IMR-90 (cell line): ENCODE data around the gene TMEM121B. TPM values are rescaled to one million over a fixed set of nuclear protein-coding genes. Genes with fewer than 3 reads are reported as not detected.

Experiments
- ATAC-seq: fragments of 200-7000 bp; cut with Tn5 transposase; 2 replicates; pipeline ENCODE4 v1.9.1; 2020; ENCODE audit warnings: low read depth, mild to moderate bottlenecking, moderate library complexity
- BruUV-seq: library from RNA; stranded (reverse); fragments of 400-500 nt; replicated peaks from 2 replicates; lab custom pipeline; 2021; lab: Mats Ljungman, UMichigan
- CTCF ChIA-PET: fragments of 300-600 bp; formaldehyde crosslinking; extraction: SDS; loops from one replicate; lab custom pipeline; 2021; ENCODE audit warnings: antibody characterized with exemption; lab: Yijun Ruan, JAX
- POLR2A ChIA-PET: fragments of 300-600 bp; sonication (Branson Sonifier 250); formaldehyde crosslinking; loops from one replicate; lab custom pipeline; 2022; ENCODE audit warnings: antibody characterized with exemption; ENCODE audit not compliant: unreplicated experiment; lab: Charles Lee
- DNase-seq: peaks from one replicate; pipeline ENCODE4 v3.0.0; 2013
- H2AFZ ChIP-seq: replicated peaks from 2 replicates; pipeline ENCODE3; 2013; ENCODE audit warnings: low read length, mild to moderate bottlenecking; ENCODE audit not compliant: poor library complexity
- H2AK5ac ChIP-seq: 2 replicates; pipeline ENCODE4 v1.6.1; 2013; ENCODE audit warnings: low read depth, low read length, inconsistent platforms
- H2AK9ac ChIP-seq: replicated peaks from 2 replicates; pipeline ENCODE3; 2013; ENCODE audit warnings: mild to moderate bottlenecking, low read depth, low read length, moderate library complexity; ENCODE audit not compliant: poor library complexity
- H2BK120ac ChIP-seq: 2 replicates; pipeline ENCODE4 v1.6.1; 2013; ENCODE audit warnings: low read depth, low read length, inconsistent platforms
- H2BK15ac ChIP-seq: 3 replicates; pipeline ENCODE4 v1.6.1; 2013; ENCODE audit warnings: low read depth, low read length, inconsistent platforms
- H2BK20ac ChIP-seq: 2 replicates; pipeline ENCODE4 v1.6.1; 2013; ENCODE audit warnings: low read depth, mild to moderate bottlenecking, inconsistent platforms, low read length, moderate library complexity
- H2BK5ac ChIP-seq: 2 replicates; pipeline ENCODE4 v1.6.1; 2013; ENCODE audit warnings: mild to moderate bottlenecking, low read depth, low read length, inconsistent platforms; ENCODE audit not compliant: poor library complexity, severe bottlenecking
- H3K14ac ChIP-seq: replicated peaks from 2 replicates; pipeline ENCODE4 v1.6.1; 2013; ENCODE audit warnings: low read depth, low read length, inconsistent platforms
- H3K18ac ChIP-seq: 2 replicates; pipeline ENCODE4 v1.6.1; 2013; ENCODE audit warnings: low read depth, low read length, control low read depth
- H3K23ac ChIP-seq: 2 replicates; pipeline ENCODE4 v1.6.1; 2013; ENCODE audit warnings: low read depth, low read length, inconsistent platforms
- H3K27ac ChIP-seq: 2 replicates; pipeline ENCODE4 v1.5.1; 2013; ENCODE audit warnings: mild to moderate bottlenecking, control low read depth, low read length; ENCODE audit not compliant: insufficient read depth
- H3K27me3 ChIP-seq: 2 replicates; pipeline ENCODE4 v1.6.1; 2013; ENCODE audit warnings: low read length; ENCODE audit not compliant: control insufficient read depth, insufficient read depth
- H3K36me3 ChIP-seq: 2 replicates; pipeline ENCODE4 v1.6.1; 2013; ENCODE audit warnings: low read length, mixed read lengths; ENCODE audit not compliant: control insufficient read depth, insufficient read depth
- H3K4ac ChIP-seq: 2 replicates; pipeline ENCODE4 v1.6.1; 2013; ENCODE audit warnings: low read depth, low read length, inconsistent platforms
- H3K4me1 ChIP-seq: 2 replicates; pipeline ENCODE4 v1.6.1; 2013; ENCODE audit warnings: low read length, mixed read lengths; ENCODE audit not compliant: control insufficient read depth, insufficient read depth
- H3K4me2 ChIP-seq: 2 replicates; pipeline ENCODE4 v1.6.1; 2013; ENCODE audit warnings: low read depth, mild to moderate bottlenecking, control low read depth, low read length, moderate library complexity
- H3K4me3 ChIP-seq: 2 replicates; pipeline ENCODE4 v1.5.1; 2013; ENCODE audit warnings: low read depth, mild to moderate bottlenecking, control low read depth, low read length, moderate library complexity; ENCODE audit not compliant: insufficient read depth
- H3K56ac ChIP-seq: 2 replicates; pipeline ENCODE4 v1.6.1; 2013; ENCODE audit warnings: low read length, inconsistent platforms; ENCODE audit not compliant: insufficient read depth; ENCODE audit errors: extremely low read depth
- H3K79me1 ChIP-seq, 2 experiments: 2 replicates each; pipeline ENCODE4 v1.6.1; 2013; ENCODE audit warnings: low read length in 2 of 2, inconsistent platforms in 1 of 2, low read depth in 1 of 2
- H3K9ac ChIP-seq: 2 replicates; pipeline ENCODE4 v1.6.1; 2013; ENCODE audit warnings: low read depth, low read length, control low read depth
- H3K9me1 ChIP-seq: 2 replicates; pipeline ENCODE4 v1.6.1; 2013; ENCODE audit warnings: low read length, inconsistent platforms; ENCODE audit not compliant: insufficient read depth
- H3K9me3 ChIP-seq: 2 replicates; pipeline ENCODE4 v1.6.1; 2013; ENCODE audit warnings: low read length; ENCODE audit not compliant: control insufficient read depth, insufficient read depth
- H4K20me1 ChIP-seq: 2 replicates; pipeline ENCODE4 v1.6.1; 2013; ENCODE audit warnings: low read length, inconsistent platforms; ENCODE audit not compliant: insufficient read depth
- H4K5ac ChIP-seq: 2 replicates; pipeline ENCODE4 v1.6.1; 2013; ENCODE audit warnings: mild to moderate bottlenecking, low read depth, low read length, control low read depth
- H4K8ac ChIP-seq, 2 experiments: 2 replicates each; pipeline ENCODE4 v1.6.1; 2013; ENCODE audit warnings: low read depth in 2 of 2, low read length in 2 of 2, control low read depth in 1 of 2, inconsistent platforms in 1 of 2
- H4K91ac ChIP-seq: 2 replicates; pipeline ENCODE4 v1.6.1; 2013; ENCODE audit warnings: low read depth, low read length, inconsistent platforms; ENCODE audit not compliant: insufficient read depth
- CEBPB ChIP-seq: IDR thresholded peaks from 2 replicates; pipeline ENCODE4 v1.6.1; 2012; ENCODE audit warnings: low read depth, low read length, improper control_type of control experiment
- FOS ChIP-seq: fragments of 150-350 bp; IDR thresholded peaks from 2 replicates; pipeline ENCODE4 v1.6.1; 2016; ENCODE audit warnings: low read depth, low read length
- MAFK ChIP-seq: IDR thresholded peaks from 2 replicates; pipeline ENCODE4 v1.6.1; 2012; ENCODE audit warnings: low read depth, low read length, improper control_type of control experiment
- MAZ ChIP-seq: IDR thresholded peaks from 2 replicates; pipeline ENCODE4 v1.6.1; 2012; ENCODE audit warnings: low read depth, mild to moderate bottlenecking, low read length, improper control_type of control experiment, moderate library complexity, borderline replicate concordance
- NFE2L2 ChIP-seq: fragments of 150-350 bp; IDR thresholded peaks from 2 replicates; pipeline ENCODE4 v1.6.1; 2016; ENCODE audit warnings: low read depth, mild to moderate bottlenecking, low read length
- POLR2A ChIP-seq: IDR thresholded peaks from 2 replicates; pipeline ENCODE4 v1.6.1; 2012; ENCODE audit warnings: mild to moderate bottlenecking, low read depth, low read length
- RCOR1 ChIP-seq: IDR thresholded peaks from 2 replicates; pipeline ENCODE4 v1.6.1; 2012; ENCODE audit warnings: mild to moderate bottlenecking, low read length, improper control_type of control experiment; ENCODE audit not compliant: insufficient replicate concordance
- SMC3 ChIP-seq: fragments of 150-350 bp; IDR thresholded peaks from 2 replicates; pipeline ENCODE4 v1.6.1; 2016; ENCODE audit warnings: low read depth, mild to moderate bottlenecking, antibody characterized with exemption, low read length, moderate library complexity
- WGBS, 2 experiments: methylation state at CpG; one replicate each; pipeline versions ENCODE4 v1.1.5 to v1.1.7; 2013; ENCODE audit warnings: missing lambda C conversion rate in 2 of 2; ENCODE audit not compliant: insufficient read length in 1 of 2; ENCODE audit errors: extremely low coverage in 2 of 2; 5-methylcytosine and 5-hydroxymethylcytosine counted together
- dilution Hi-C: fragments of 300-500 bp; cut with HindIII; formaldehyde crosslinking; loops from one replicate; pipeline ENCODE4 v1.14.3; 2018; ENCODE audit warnings: low sequenced_read_pairs; ENCODE audit not compliant: unreplicated experiment
- in situ Hi-C: fragments of 300-500 bp; cut with MboI; formaldehyde crosslinking; loops from 3 replicates; pipeline ENCODE4 v1.14.3; 2019; ENCODE audit warnings: low sequenced_read_pairs, inconsistent platforms, mixed read lengths
- intact Hi-C: fragments of 100-400 bp; cut with micrococcal nuclease; formaldehyde crosslinking; loops from 2 replicates; pipeline ENCODE4 v1.10.0; 2022
- polyA plus RNA-seq, 3 experiments: library from polyadenylated mRNA; depleted of rRNA; stranded (reverse); fragments of >200 nt; gene quantifications; 2 replicates each; pipeline ENCODE4 v1.2.3, GENCODE V29; 2012; ENCODE audit warnings: low replicate concordance in 1 of 3
- total RNA-seq: library from RNA; depleted of rRNA; stranded (reverse); fragments of >200 nt; gene quantifications from 2 replicates; pipeline ENCODE4 v1.2.3, GENCODE V29; 2012
- TF ChIP-seq, protein P1 (sequence below): fragments of 150-350 bp; IDR thresholded peaks from 2 replicates; pipeline ENCODE4 v1.6.1; 2016; ENCODE audit warnings: low read depth, mild to moderate bottlenecking, low read length, moderate library complexity, borderline replicate concordance
- TF ChIP-seq, protein P2 (sequence below): fragments of 150-350 bp; IDR thresholded peaks from 2 replicates; pipeline ENCODE4 v1.6.1; 2017; ENCODE audit warnings: mild to moderate bottlenecking, antibody characterized with exemption, low read length, low read depth
- TF ChIP-seq, protein P3 (sequence below): conservative IDR thresholded peaks from 2 replicates; pipeline ENCODE4 v1.5.1; 2012; ENCODE audit warnings: mild to moderate bottlenecking, low read depth, low read length, improper control_type of control experiment

TMEM121B gene
- total and polyA plus RNA-seq, 2 of the 4 experiments (the other 2 are of a cell fraction), result under 0.01 to 0.29 TPM

DNA sequence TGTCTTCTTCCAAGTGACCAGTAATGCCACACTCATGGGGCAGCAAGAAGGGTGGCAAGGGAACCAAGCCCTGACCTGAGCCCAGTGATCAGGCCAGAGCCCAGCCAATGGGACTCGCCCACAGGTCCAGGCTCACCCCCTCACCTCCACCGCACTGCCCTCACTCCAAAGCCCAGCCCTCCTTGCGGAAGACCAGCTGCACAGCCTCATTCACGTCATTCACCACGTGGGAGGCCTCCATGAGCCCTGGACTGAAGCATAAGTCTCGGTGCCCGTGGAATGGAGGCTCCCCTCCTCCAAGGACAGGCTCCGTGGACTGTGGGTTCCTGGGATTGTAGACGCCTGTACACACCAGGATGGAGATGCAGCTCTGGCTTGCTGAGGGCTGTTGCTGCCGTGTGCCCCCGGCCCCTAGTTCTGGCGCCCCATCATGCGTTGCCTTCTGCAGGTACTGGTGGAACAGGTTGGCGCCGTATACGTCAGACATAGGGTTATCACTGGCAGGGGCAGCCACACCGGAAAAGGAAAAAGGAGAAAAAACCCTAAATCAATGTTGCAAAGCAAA is 16.8 kb upstream of the TMEM121B start:
- POLR2A ChIA-PET, result no interaction called here

More for the DNA sequence above, 16.8 kb upstream of the TMEM121B start:
- Histone ChIP-seq H2BK5ac (no peak overlapping the region), H3K9me3 (no peaks in the 10 kb centered on the region), H3K4me3 (no peak overlapping the region), H4K8ac (no peak overlapping the region), H2BK15ac (no peak overlapping the region), H3K18ac (no peak overlapping the region), H3K9me1 (no peaks in the 10 kb centered on the region), H2BK120ac (no peak overlapping the region), H3K4ac (no peak overlapping the region), H4K91ac (no peak overlapping the region), H2AK5ac (no peak overlapping the region), H3K4me2 (no peak overlapping the region), H4K5ac (no peak overlapping the region), H4K20me1 (no peaks in the 10 kb centered on the region; the same call in 1 of the 2 replicates), H3K36me3 (peaks cover 26% of the 10 kb centered on the region), H2AK9ac (no peak overlapping the region), H3K56ac (no peak overlapping the region), H3K4me1 (no peaks in the 10 kb centered on the region), H2AFZ (no peak overlapping the region), H3K27me3 (no peaks in the 10 kb centered on the region), H3K9ac (no peak overlapping the region), H3K79me1 (no peaks in the 10 kb centered on the region), H3K23ac (no peak overlapping the region), H3K27ac (no peak overlapping the region), H3K14ac (no peak overlapping the region), H2BK20ac (no peak overlapping the region)
- in situ Hi-C loops (no loop called here), dilution Hi-C loops (no loop called here), intact Hi-C loops (no loop called here)
- 79% methylated on average over 5 of the region's 17 CpGs; no CpG with 5 or more reads in 1 of the 2 experiments for whole genome bisulfite sequencing, 2 experiments
- BruUV-seq, result no TSS peak
- no peak for ATAC-seq
- no peak for DNase-seq
- CTCF ChIA-PET, result no interaction called here
- no peak for TF ChIP-seq MAFK
- TF ChIP-seq, protein P1, sequence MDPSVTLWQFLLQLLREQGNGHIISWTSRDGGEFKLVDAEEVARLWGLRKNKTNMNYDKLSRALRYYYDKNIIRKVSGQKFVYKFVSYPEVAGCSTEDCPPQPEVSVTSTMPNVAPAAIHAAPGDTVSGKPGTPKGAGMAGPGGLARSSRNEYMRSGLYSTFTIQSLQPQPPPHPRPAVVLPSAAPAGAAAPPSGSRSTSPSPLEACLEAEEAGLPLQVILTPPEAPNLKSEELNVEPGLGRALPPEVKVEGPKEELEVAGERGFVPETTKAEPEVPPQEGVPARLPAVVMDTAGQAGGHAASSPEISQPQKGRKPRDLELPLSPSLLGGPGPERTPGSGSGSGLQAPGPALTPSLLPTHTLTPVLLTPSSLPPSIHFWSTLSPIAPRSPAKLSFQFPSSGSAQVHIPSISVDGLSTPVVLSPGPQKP, result no peak
- no peak for TF ChIP-seq CEBPB
- TF ChIP-seq, protein P2, sequence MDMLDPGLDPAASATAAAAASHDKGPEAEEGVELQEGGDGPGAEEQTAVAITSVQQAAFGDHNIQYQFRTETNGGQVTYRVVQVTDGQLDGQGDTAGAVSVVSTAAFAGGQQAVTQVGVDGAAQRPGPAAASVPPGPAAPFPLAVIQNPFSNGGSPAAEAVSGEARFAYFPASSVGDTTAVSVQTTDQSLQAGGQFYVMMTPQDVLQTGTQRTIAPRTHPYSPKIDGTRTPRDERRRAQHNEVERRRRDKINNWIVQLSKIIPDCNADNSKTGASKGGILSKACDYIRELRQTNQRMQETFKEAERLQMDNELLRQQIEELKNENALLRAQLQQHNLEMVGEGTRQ, result no peak
- no peak for TF ChIP-seq MAZ
- TF ChIP-seq, protein P3, sequence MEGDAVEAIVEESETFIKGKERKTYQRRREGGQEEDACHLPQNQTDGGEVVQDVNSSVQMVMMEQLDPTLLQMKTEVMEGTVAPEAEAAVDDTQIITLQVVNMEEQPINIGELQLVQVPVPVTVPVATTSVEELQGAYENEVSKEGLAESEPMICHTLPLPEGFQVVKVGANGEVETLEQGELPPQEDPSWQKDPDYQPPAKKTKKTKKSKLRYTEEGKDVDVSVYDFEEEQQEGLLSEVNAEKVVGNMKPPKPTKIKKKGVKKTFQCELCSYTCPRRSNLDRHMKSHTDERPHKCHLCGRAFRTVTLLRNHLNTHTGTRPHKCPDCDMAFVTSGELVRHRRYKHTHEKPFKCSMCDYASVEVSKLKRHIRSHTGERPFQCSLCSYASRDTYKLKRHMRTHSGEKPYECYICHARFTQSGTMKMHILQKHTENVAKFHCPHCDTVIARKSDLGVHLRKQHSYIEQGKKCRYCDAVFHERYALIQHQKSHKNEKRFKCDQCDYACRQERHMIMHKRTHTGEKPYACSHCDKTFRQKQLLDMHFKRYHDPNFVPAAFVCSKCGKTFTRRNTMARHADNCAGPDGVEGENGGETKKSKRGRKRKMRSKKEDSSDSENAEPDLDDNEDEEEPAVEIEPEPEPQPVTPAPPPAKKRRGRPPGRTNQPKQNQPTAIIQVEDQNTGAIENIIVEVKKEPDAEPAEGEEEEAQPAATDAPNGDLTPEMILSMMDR, result no peak
- no peak for TF ChIP-seq NFE2L2
- no peak for TF ChIP-seq FOS
- TF ChIP-seq SMC3, result no peak
- no peak for TF ChIP-seq POLR2A
- no peak for TF ChIP-seq RCOR1
